Activated gamma-delta T cell treated with anti-CD3 and anti-CD28 coated beads, Interleukin-2, amount 50 U/mL, for 16 hours (primary cell): ENCODE results near the gene EIF3C.
"Not testable (repeated sequence)": the region's sequence is repeated elsewhere in the genome, so short reads cannot be mapped to it uniquely, and the experiment has no call there.

Experiments
- DNase-seq: peaks from one replicate; pipeline ENCODE4 v3.0.0-alpha.2; 2020; ENCODE audit warnings: low read depth

EIF3C gene

GRCh38 chr16:28711220-28712083 lies at the start of gene EIF3C:
Gene EIF3C, plus strand, starts transcription at chr16:28711464. Its CDS starts 223 bp downstream, at chr16:28711687.
- DNase-seq = not testable (repeated sequence)

GRCh38 chr16:28666264-28666663 lies 45.0 kb upstream of the EIF3C start:
- DNase-seq = not testable (repeated sequence)

- DNase-seq = not testable (repeated sequence)
Measured at GRCh38 chr16:28667480-28667879, 43.8 kb upstream of the EIF3C start.

GRCh38 chr16:28668199-28668598 lies 43.1 kb upstream of the EIF3C start:
- not testable (repeated sequence) for DNase-seq

GRCh38 chr16:28688327-28688952 lies 22.8 kb upstream of the EIF3C start:
- not testable (repeated sequence) for DNase-seq

GRCh38 chr16:28689425-28689824 lies 21.8 kb upstream of the EIF3C start:
- DNase-seq = not testable (repeated sequence)

- DNase-seq = not testable (repeated sequence)
Measured at GRCh38 chr16:28691722-28692121, 19.5 kb upstream of the EIF3C start.

GRCh38 chr16:28693257-28693950 lies 17.9 kb upstream of the EIF3C start:
- DNase-seq = not testable (repeated sequence)

- not testable (repeated sequence) for DNase-seq
Measured at GRCh38 chr16:28699792-28700191, 11.5 kb upstream of the EIF3C start.

- not testable (repeated sequence) for DNase-seq
Measured at GRCh38 chr16:28700349-28700748, 10.9 kb upstream of the EIF3C start.

GRCh38 chr16:28701384-28701783 lies 9.9 kb upstream of the EIF3C start:
- not testable (repeated sequence) for DNase-seq

GRCh38 chr16:28704246-28704645 lies 7.0 kb upstream of the EIF3C start:
- DNase-seq = not testable (repeated sequence)

- DNase-seq = not testable (repeated sequence)
Measured at GRCh38 chr16:28722852-28723650, 11.8 kb downstream of the EIF3C start.

GRCh38 chr16:28731253-28731652 lies 20.0 kb downstream of the EIF3C start:
- not testable (repeated sequence) for DNase-seq

GRCh38 chr16:28732455-28733124 lies 21.3 kb downstream of the EIF3C start:
- not testable (repeated sequence) for DNase-seq

- not testable (repeated sequence) for DNase-seq
Measured at GRCh38 chr16:28739787-28740186, 28.5 kb downstream of the EIF3C start.

- not testable (repeated sequence) for DNase-seq
Measured at GRCh38 chr16:28740631-28741030, 29.4 kb downstream of the EIF3C start.

GRCh38 chr16:28741295-28741694 lies 30.0 kb downstream of the EIF3C start:
- not testable (repeated sequence) for DNase-seq

- not testable (repeated sequence) for DNase-seq
Measured at GRCh38 chr16:28746618-28747350, 35.5 kb downstream of the EIF3C start.

GRCh38 chr16:28749997-28750465 lies 38.8 kb downstream of the EIF3C start:
- not testable (repeated sequence) for DNase-seq
